CD4-positive, alpha-beta memory T cell (primary cell): ENCODE measurements around the gene RANBP3. TPM values are rescaled to one million over a fixed set of nuclear protein-coding genes. Genes with fewer than 3 reads are reported as not detected.

Source experiments
- CTCF ChIA-PET: fragments of 350-600 bp; sonication (Branson Sonifier 250); formaldehyde crosslinking; loops from one replicate; lab custom pipeline; 2021; ENCODE audit warnings: inconsistent platforms; ENCODE audit not compliant: partially characterized antibody; lab: Charles Lee
- POLR2A ChIA-PET: fragments of 350-600 bp; sonication (Branson Sonifier 250); formaldehyde crosslinking; loops from one replicate; lab custom pipeline; 2021; ENCODE audit not compliant: partially characterized antibody; lab: Charles Lee
- DNase-seq, 5 donors: peaks; one replicate each; pipeline versions ENCODE4 v3.0.0 to v3.0.0-alpha.2; 2020 to 2022; ENCODE audit warnings: mixed read lengths in 1 of 5
- H3K27ac ChIP-seq: one replicate; pipeline ENCODE4 v1.7.0; 2013; ENCODE audit warnings: low read depth, low read length
- H3K27me3 ChIP-seq: 2 replicates; pipeline ENCODE4 v1.7.0; 2013; ENCODE audit warnings: mild to moderate bottlenecking, low read length, moderate library complexity; ENCODE audit not compliant: insufficient read depth
- H3K36me3 ChIP-seq: 2 replicates; pipeline ENCODE4 v1.7.0; 2013; ENCODE audit warnings: mild to moderate bottlenecking, low read length, moderate library complexity; ENCODE audit not compliant: insufficient read depth
- H3K4me1 ChIP-seq: 2 replicates; pipeline ENCODE4 v1.7.0; 2013; ENCODE audit warnings: mild to moderate bottlenecking, low read length, moderate library complexity; ENCODE audit not compliant: insufficient read depth
- H3K4me3 ChIP-seq, 2 donors: one replicate each; pipeline ENCODE4 v1.7.0; 2013; ENCODE audit warnings: low read length in 2 of 2, mild to moderate bottlenecking in 1 of 2
- H3K9me3 ChIP-seq, 2 donors: one replicate each; pipeline ENCODE4 v1.7.0; 2013; ENCODE audit warnings: low read length in 2 of 2, control low read depth in 1 of 2; ENCODE audit not compliant: control insufficient read depth in 1 of 2
- H3K27ac Mint-ChIP-seq, 7 donors: one replicate each; pipeline ENCODE4 v1.8.0; 2020 to 2021; ENCODE audit warnings: mixed read lengths in 7 of 7, mild to moderate bottlenecking in 6 of 7, inconsistent platforms in 3 of 7, moderate library complexity in 3 of 7
- H3K27me3 Mint-ChIP-seq, 2 donors: one replicate each; pipeline ENCODE4 v1.8.0; 2020 to 2021; ENCODE audit warnings: mixed read lengths in 2 of 2
- H3K36me3 Mint-ChIP-seq, 2 donors: one replicate each; pipeline ENCODE4 v1.8.0; 2020 to 2021; ENCODE audit warnings: mixed read lengths in 2 of 2, inconsistent platforms in 1 of 2, mild to moderate bottlenecking in 1 of 2
- H3K4me1 Mint-ChIP-seq, 4 donors: one replicate each; pipeline ENCODE4 v1.8.0; 2020 to 2021; ENCODE audit warnings: mixed read lengths in 4 of 4, mild to moderate bottlenecking in 1 of 4
- H3K4me3 Mint-ChIP-seq, 8 donors: one replicate each; pipeline ENCODE4 v1.8.0; 2020 to 2021; ENCODE audit warnings: mixed read lengths in 8 of 8, mild to moderate bottlenecking in 7 of 8, moderate library complexity in 6 of 8, inconsistent platforms in 3 of 8
- H3K9me3 Mint-ChIP-seq, 8 donors: one replicate each; pipeline ENCODE4 v1.8.0; 2020 to 2021; ENCODE audit warnings: mixed read lengths in 8 of 8, mild to moderate bottlenecking in 5 of 8, inconsistent platforms in 3 of 8, moderate library complexity in 1 of 8
- intact Hi-C: fragments of 100-400 bp; cut with micrococcal nuclease; formaldehyde crosslinking; loops from one replicate; pipeline ENCODE4 v1.15.1; 2023
- polyA plus RNA-seq, 2 donors: library from polyadenylated mRNA; unstranded; fragments of 300-500 nt; fragmentation: Illumina TruSeq; gene quantifications; one replicate each; pipeline ENCODE4 v1.2.3, GENCODE V29; 2021
- total RNA-seq, 2 experiments: library from RNA; stranded (reverse); gene quantifications; one replicate each; pipeline ENCODE4 v1.2.3, GENCODE V29; 2021

The RANBP3 gene
- total and polyA plus RNA-seq, 4 experiments from 2014 or later: 3.4 to 94.9 (median 47.9) TPM

DNA sequence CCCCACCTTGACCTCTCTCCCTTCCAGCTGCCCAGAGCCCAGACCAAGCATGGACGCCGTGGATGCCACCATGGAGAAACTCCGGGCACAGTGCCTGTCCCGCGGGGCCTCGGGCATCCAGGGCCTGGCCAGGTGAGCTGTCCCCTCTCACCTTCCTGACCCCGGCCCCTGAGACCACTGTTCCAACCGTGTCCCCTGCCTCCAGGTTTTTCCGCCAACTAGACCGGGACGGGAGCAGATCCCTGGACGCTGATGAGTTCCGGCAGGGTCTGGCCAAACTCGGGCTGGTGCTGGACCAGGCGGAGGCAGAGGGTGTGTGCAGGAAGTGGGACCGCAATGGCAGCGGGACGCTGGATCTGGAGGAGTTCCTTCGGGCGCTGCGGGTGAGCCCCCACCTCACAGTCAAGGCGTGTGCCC is 63.6 kb downstream of the RANBP3 start:
- Histone ChIP-seq H3K9me3 (no peaks in the 10 kb centered on the region), H3K27ac (no peak overlapping the region), H3K4me3 (no peak overlapping the region), H3K36me3 (peaks cover 40% of the 10 kb centered on the region), H3K4me1 (no peaks in the 10 kb centered on the region), H3K27me3 (no peaks in the 10 kb centered on the region)
- H3K4me3 Mint-ChIP-seq: no peak overlapping the region
- no peak overlapping the region for H3K27ac Mint-ChIP-seq
- intact Hi-C loops: no loop called here
- no peaks in the 10 kb centered on the region for H3K27me3 Mint-ChIP-seq
- CTCF ChIA-PET: no interaction called here
- no peaks in the 10 kb centered on the region for H3K4me1 Mint-ChIP-seq
- no peak for DNase-seq
- peaks cover 0 to 4% (median 0%) of the 10 kb centered on the region in 8 donors for H3K9me3 Mint-ChIP-seq
- POLR2A ChIA-PET: interaction anchor here (0.7 to 2.8 kb wide), 2 partner anchors 10 to 48 kb away, joined by 3 to 7 read pairs; partner anchors contain the start of gene VMAC
- H3K36me3 Mint-ChIP-seq: peaks cover 14 to 35% of the 10 kb centered on the region in 2 donors

DNA sequence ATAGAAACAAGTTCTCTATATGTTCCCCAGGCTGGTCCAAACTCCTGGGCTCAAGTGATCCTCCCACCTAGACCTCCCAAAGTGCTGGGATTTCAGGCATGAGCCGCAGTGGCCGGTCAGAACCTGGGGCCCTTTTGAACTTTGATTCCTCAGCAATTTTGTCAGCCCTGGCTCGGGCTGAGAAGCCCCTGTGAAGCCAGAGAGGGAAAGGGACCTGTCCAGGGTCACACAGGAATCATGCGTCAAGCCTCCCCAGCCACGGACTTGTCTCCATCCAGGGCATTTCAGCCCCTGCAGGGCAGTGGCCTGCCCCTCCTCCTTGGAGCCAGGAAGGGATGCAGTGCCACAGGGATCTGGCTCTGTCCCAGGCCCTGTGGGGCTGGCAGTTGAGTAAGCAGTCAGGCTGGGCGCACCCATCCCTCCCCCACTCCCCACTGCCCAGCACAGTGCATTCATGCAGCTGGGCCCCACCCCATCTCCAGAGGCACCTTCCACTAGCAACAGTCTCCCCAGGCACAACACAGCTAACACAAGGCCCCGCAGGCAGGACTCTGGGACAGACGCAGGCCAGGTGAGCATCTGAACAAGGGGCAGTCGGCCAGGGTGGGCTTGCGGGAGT is 64.1 kb downstream of the RANBP3 start, which contains the start of gene CAPS:
TSS of gene CAPS (plus strand) at position 516 of the 619 bp plus-strand sequence. CDS start 153 bp downstream, outside the sequence.
- ChIA-PET CTCF (no interaction called here), POLR2A (interaction anchor here (0.7 to 2.8 kb wide), 2 partner anchors 9 to 48 kb away, joined by 3 to 7 read pairs; partner anchors contain the start of gene VMAC)
- Mint-ChIP-seq H3K9me3 (peaks cover 0 to 4% (median 0%) of the 10 kb centered on the region in 8 donors), H3K36me3 (peaks cover 10 to 33% of the 10 kb centered on the region in 2 donors), H3K27me3 (no peaks in the 10 kb centered on the region), H3K4me1 (no peaks in the 10 kb centered on the region), H3K4me3 (no peak within 1 kb of the TSS), H3K27ac (peak within 1 kb of the TSS in 3 of 7 donors; percentile 9 to 70 (median 42))
- Histone ChIP-seq H3K27me3 (no peaks in the 10 kb centered on the region), H3K36me3 (peaks cover 35% of the 10 kb centered on the region), H3K27ac (no peak within 1 kb of the TSS), H3K4me1 (no peaks in the 10 kb centered on the region), H3K9me3 (no peaks in the 10 kb centered on the region), H3K4me3 (no peak within 1 kb of the TSS)
- intact Hi-C loops: no loop called here
- no peak for DNase-seq

DNA sequence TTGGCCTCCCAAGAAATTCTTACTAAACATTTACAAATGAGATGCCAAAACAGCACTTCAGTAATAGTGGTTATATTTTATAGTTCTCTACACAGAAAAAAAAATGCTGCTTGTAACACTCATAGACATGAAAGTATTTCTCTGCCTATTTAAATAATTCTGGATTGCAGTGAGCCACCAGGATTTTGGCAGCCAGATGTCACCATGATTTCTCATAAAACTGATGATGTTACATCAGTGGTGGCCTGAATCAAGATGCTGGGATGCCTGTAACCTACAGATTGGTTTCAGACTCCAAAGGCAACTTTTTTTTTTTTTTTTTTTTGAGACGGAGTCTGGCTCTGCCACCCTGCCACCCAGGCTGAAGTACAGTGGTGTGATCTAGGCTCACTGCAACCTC is 66.6 kb downstream of the RANBP3 start:
- Histone ChIP-seq H3K4me1 (peaks cover 3% of the 10 kb centered on the region), H3K27me3 (no peaks in the 10 kb centered on the region), H3K27ac (no peak overlapping the region), H3K9me3 (no peaks in the 10 kb centered on the region), H3K36me3 (peaks cover 13% of the 10 kb centered on the region), H3K4me3 (no peak overlapping the region)
- no peak for DNase-seq
- Mint-ChIP-seq H3K4me1 (peaks cover 6 to 14% (median 9%) of the 10 kb centered on the region in 4 donors), H3K4me3 (no peak overlapping the region), H3K27ac (no peak overlapping the region), H3K27me3 (no peaks in the 10 kb centered on the region), H3K9me3 (peaks cover 0 to 4% (median 0%) of the 10 kb centered on the region in 8 donors), H3K36me3 (peaks cover 8 to 23% of the 10 kb centered on the region in 2 donors)
- intact Hi-C loops: no loop called here
- CTCF ChIA-PET: no interaction called here
- POLR2A ChIA-PET: no interaction called here

DNA sequence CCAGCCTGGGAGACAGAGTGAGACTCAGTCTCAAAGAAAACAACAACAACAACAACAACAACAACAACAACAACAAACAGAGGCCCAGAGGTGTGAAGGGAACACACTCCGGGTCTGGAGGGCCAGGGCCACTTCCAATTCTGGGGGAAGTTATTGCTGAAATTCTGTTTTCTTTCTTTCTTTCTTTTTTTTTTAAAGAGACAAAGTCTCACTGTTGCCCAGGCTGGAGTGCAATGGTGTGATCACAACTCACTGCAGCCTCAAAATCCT is 67.4 kb downstream of the RANBP3 start:
- Mint-ChIP-seq H3K27me3 (no peaks in the 10 kb centered on the region), H3K4me3 (no peak overlapping the region), H3K4me1 (peaks cover 7 to 19% (median 13%) of the 10 kb centered on the region in 4 donors), H3K9me3 (peaks cover 0 to 4% (median 0%) of the 10 kb centered on the region in 8 donors), H3K27ac (no peak overlapping the region), H3K36me3 (peaks cover 7 to 17% of the 10 kb centered on the region in 2 donors)
- Histone ChIP-seq H3K4me3 (no peak overlapping the region), H3K36me3 (peaks cover 6% of the 10 kb centered on the region), H3K27ac (no peak overlapping the region), H3K9me3 (no peaks in the 10 kb centered on the region), H3K4me1 (peaks cover 11% of the 10 kb centered on the region), H3K27me3 (no peaks in the 10 kb centered on the region)
- intact Hi-C loops: no loop called here
- POLR2A ChIA-PET: no interaction called here
- CTCF ChIA-PET: no interaction called here
- no peak for DNase-seq

DNA sequence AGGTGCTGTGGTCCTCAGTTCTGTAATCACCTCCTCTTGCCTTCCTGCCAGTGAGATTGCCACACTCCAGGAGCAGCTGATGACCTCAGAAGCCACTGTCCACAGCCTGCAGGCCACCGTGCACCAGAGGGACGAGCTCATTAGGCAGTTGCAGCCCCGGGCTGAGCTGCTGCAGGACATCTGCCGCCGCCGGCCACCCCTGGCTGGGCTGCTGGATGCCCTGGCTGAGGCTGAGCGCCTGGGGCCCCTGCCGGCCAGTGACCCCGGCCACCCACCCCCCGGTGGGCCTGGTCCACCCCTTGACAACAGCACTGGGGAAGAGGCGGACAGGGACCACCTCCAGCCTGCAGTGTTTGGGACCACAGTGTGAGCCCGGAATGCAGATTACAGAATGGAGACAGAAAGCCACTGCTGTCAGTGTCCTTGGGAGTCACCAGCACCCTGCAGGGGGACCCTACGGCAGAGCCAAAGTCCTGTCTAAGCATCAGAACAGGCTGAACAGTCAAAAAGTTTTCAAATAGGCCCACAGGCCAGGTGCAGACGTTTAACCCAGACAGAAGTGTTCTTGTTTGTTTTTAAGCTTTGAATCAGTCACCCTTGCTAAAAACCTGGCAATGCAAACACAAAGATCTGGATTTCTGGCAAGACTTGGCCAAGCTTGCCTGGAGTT is 69.0 kb downstream of the RANBP3 start:
- no peak overlapping the region for H3K4me3 Mint-ChIP-seq
- H3K9me3 Mint-ChIP-seq: peaks cover 0 to 1% (median 0%) of the 10 kb centered on the region in 8 donors
- DNase-seq: no peak
- no peak overlapping the region for H3K4me3 ChIP-seq
- CTCF ChIA-PET: no interaction called here
- POLR2A ChIA-PET: interaction anchor here (0.9 kb wide), 1 partner anchor 29 kb away, joined by 3 read pairs; no protein-coding TSS in a partner anchor
- H3K36me3 ChIP-seq: peaks cover 6% of the 10 kb centered on the region
- peaks cover 7 to 22% of the 10 kb centered on the region in 2 donors for H3K36me3 Mint-ChIP-seq
- no peaks in the 10 kb centered on the region for H3K9me3 ChIP-seq
- H3K4me1 Mint-ChIP-seq: peaks cover 7 to 29% (median 17%) of the 10 kb centered on the region in 4 donors
- H3K4me1 ChIP-seq: peaks cover 17% of the 10 kb centered on the region
- H3K27ac Mint-ChIP-seq: no peak overlapping the region
- no peak overlapping the region for H3K27ac ChIP-seq
- no peaks in the 10 kb centered on the region for H3K27me3 ChIP-seq
- no peaks in the 10 kb centered on the region for H3K27me3 Mint-ChIP-seq
- intact Hi-C loops: loop anchor here (10.0 kb wide), 1 partner anchor 1626 kb away; the partner anchor contains the start of gene PNPLA6

DNA sequence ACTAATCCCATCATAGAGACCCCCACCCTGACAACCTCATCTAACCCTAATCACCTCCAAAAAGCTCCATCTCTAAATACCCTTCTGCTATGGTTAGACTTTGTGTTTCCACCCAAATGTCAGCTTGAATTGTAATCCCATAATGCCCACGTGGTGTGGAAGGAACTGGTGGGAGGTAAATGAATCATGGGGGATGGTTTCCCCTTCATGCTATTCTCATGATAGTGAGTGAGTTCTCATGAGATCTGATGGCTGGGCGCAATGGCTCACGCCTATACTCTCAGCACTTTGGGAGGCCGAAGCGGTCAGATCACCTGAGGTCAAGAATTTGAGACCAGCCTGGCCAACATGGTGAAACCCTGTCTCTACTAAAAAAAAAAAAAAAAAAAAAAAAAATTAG is 70.7 kb downstream of the RANBP3 start:
- H3K9me3 ChIP-seq: no peaks in the 10 kb centered on the region
- DNase-seq: no peak
- no peak overlapping the region for H3K27ac ChIP-seq
- POLR2A ChIA-PET: no interaction called here
- no peaks in the 10 kb centered on the region for H3K27me3 ChIP-seq
- CTCF ChIA-PET: interaction anchor here (1.4 kb wide), 1 partner anchor 54 kb away, joined by 3 read pairs; no protein-coding TSS in a partner anchor
- H3K36me3 ChIP-seq: peaks cover 6% of the 10 kb centered on the region
- Mint-ChIP-seq H3K27ac (peak overlapping the region in 4 of 7 donors; percentile 27 to 69 (median 34)), H3K4me1 (peaks cover 10 to 41% (median 25%) of the 10 kb centered on the region in 4 donors), H3K36me3 (peaks cover 7 to 30% of the 10 kb centered on the region in 2 donors), H3K27me3 (no peaks in the 10 kb centered on the region), H3K4me3 (peak overlapping the region in 4 of 8 donors; percentile 26 to 57 (median 46)), H3K9me3 (peaks cover 0 to 4% (median 0%) of the 10 kb centered on the region in 8 donors)
- H3K4me1 ChIP-seq: peaks cover 27% of the 10 kb centered on the region
- no peak overlapping the region for H3K4me3 ChIP-seq
- intact Hi-C loops: loop anchor here (10.0 kb wide), 1 partner anchor 1628 kb away; the partner anchor contains the start of gene PNPLA6
